ENCODE results near the gene TNS2. TPM values are rescaled to one million over a fixed set of nuclear protein-coding genes. Genes with fewer than 3 reads are reported as not detected.

Gene TNS2
- total RNA-seq, 1 experiment from 2014 or later: 4.4 TPM

GRCh38 chr12:53063708-53064612, 14.1 kb downstream of the TNS2 start:
- Mint-ChIP-seq H3K27ac (ENCODE audit: unreplicated experiment) (no peak overlapping the region), H3K27me3 (ENCODE audit: insufficient read depth, unreplicated experiment) (no peaks in the 10 kb centered on the region), H3K36me3 (ENCODE audit: insufficient read depth, unreplicated experiment) (peaks cover 9% of the 10 kb centered on the region), H3K4me1 (ENCODE audit: low read depth, unreplicated experiment) (peaks cover 6% of the 10 kb centered on the region), H3K4me3 (ENCODE audit: unreplicated experiment) (no peak overlapping the region), H3K9me3 (ENCODE audit: unreplicated experiment) (no peaks in the 10 kb centered on the region)
- intact Hi-C loops (cut with micrococcal nuclease; ENCODE audit: unreplicated experiment): no loop called here
- CTCF ChIA-PET: interaction anchor here (1.9 to 2.7 kb wide), 2 partner anchors 10 kb away, joined by 9 to 32 read pairs; no protein-coding TSS in a partner anchor
- no peak overlapping the region for H3K4me3 ChIP-seq (ENCODE audit: low read depth, low read length)
- no peaks in the 10 kb centered on the region for H3K27me3 ChIP-seq (replicated peaks; ENCODE audit: control insufficient read depth, insufficient read depth, low read length)
- peaks cover 7% of the 10 kb centered on the region for H3K4me1 ChIP-seq
- POLR2A ChIA-PET: no interaction called here
- DNase-seq: peak in 1 of 2 experiments; percentile 23
- no peaks in the 10 kb centered on the region for H3K9me3 ChIP-seq
- H3K36me3 ChIP-seq (ENCODE audit: control insufficient read depth, insufficient read depth, low read length): peaks cover 3% of the 10 kb centered on the region; the same call in 1 of the 2 replicates
- BruUV-seq (replicated peaks): no TSS peak
- TF ChIP-seq CTCF (IDR thresholded peaks at IDR 0.05; ENCODE audit: insufficient read depth in 1 of 2, low read depth in 1 of 2, low read length in 1 of 2, severe bottlenecking in 1 of 2, unreplicated experiment in 1 of 2): no peak

- no peak overlapping the region for H3K4me3 Mint-ChIP-seq (ENCODE audit: unreplicated experiment)
- ChIA-PET POLR2A (interaction anchor here (1.3 kb wide), 1 partner anchor 14 kb away, joined by 18 read pairs; the partner anchor contains the start of gene SPRYD3), CTCF (interaction anchor here (0.6 to 3.2 kb wide), 20 partner anchors 11 to 315 kb away, joined by 3 to 95 read pairs (median 8); partner anchors contain the start of genes AAAS, CSAD, EIF4B and IGFBP6)
These were observed 15.0 kb downstream of the TNS2 start for GRCh38 chr12:53064613-53065436.

More at GRCh38 chr12:53064613-53065436, 15.0 kb downstream of the TNS2 start:
- peaks cover 3% of the 10 kb centered on the region; the same call in 1 of the 2 replicates for H3K36me3 ChIP-seq (ENCODE audit: control insufficient read depth, insufficient read depth, low read length)
- peak in 1 of 2 experiments; percentile 17 for DNase-seq
- Mint-ChIP-seq H3K27me3 (ENCODE audit: insufficient read depth, unreplicated experiment) (no peaks in the 10 kb centered on the region), H3K36me3 (ENCODE audit: insufficient read depth, unreplicated experiment) (peaks cover 9% of the 10 kb centered on the region), H3K27ac (ENCODE audit: unreplicated experiment) (peak overlapping the region; percentile 34), H3K9me3 (ENCODE audit: unreplicated experiment) (no peaks in the 10 kb centered on the region), H3K4me1 (ENCODE audit: low read depth, unreplicated experiment) (peaks cover 6% of the 10 kb centered on the region)
- H3K4me1 ChIP-seq: peaks cover 7% of the 10 kb centered on the region
- no peak overlapping the region for H3K4me3 ChIP-seq (ENCODE audit: low read depth, low read length)
- BruUV-seq (replicated peaks): no TSS peak
- intact Hi-C loops (cut with micrococcal nuclease; ENCODE audit: unreplicated experiment): no loop called here
- no peak for TF ChIP-seq CTCF (IDR thresholded peaks at IDR 0.05; ENCODE audit: insufficient read depth in 1 of 2, low read depth in 1 of 2, low read length in 1 of 2, severe bottlenecking in 1 of 2, unreplicated experiment in 1 of 2)
- no peaks in the 10 kb centered on the region for H3K27me3 ChIP-seq (replicated peaks; ENCODE audit: control insufficient read depth, insufficient read depth, low read length)
- no peaks in the 10 kb centered on the region for H3K9me3 ChIP-seq

Measured in Caco-2 (cell line).